MM.1S (cell line): ENCODE results near the gene YWHAE.

Experiments used
- DNase-seq: peaks from one replicate; pipeline ENCODE4 v3.0.0-alpha.2; 2015
- H2AFZ ChIP-seq: fragments of 300-600 bp; sonication (generic); 2 replicates; pipeline ENCODE4 v1.6.0; 2016; ENCODE audit warnings: antibody characterized with exemption, low read length
- H3F3A ChIP-seq: fragments of 300-600 bp; sonication (generic); 2 replicates; pipeline ENCODE4 v1.6.1; 2016; ENCODE audit warnings: mild to moderate bottlenecking, antibody characterized with exemption, low read length, moderate library complexity, mixed read lengths; ENCODE audit not compliant: insufficient read depth
- H3K27ac ChIP-seq: fragments of 300-600 bp; sonication (generic); 2 replicates; pipeline ENCODE4 v1.5.1; 2016; ENCODE audit warnings: mild to moderate bottlenecking, low read length
- H3K27me3 ChIP-seq: fragments of 300-600 bp; sonication (generic); replicated peaks from 2 replicates; pipeline ENCODE4 v1.6.0; 2016; ENCODE audit warnings: low read length; ENCODE audit not compliant: insufficient read depth
- H3K36me3 ChIP-seq: fragments of 300-600 bp; sonication (generic); replicated peaks from 2 replicates; pipeline ENCODE4 v1.6.1; 2016; ENCODE audit warnings: mild to moderate bottlenecking, low read length, mixed read lengths; ENCODE audit not compliant: insufficient read depth
- H3K4me1 ChIP-seq: fragments of 300-600 bp; sonication (generic); 2 replicates; pipeline ENCODE4 v1.6.1; 2016; ENCODE audit warnings: low read length, mixed read lengths
- H3K4me2 ChIP-seq: fragments of 300-600 bp; sonication (generic); 2 replicates; pipeline ENCODE4 v1.6.0; 2016; ENCODE audit warnings: low read depth, low read length
- H3K4me3 ChIP-seq: fragments of 300-600 bp; sonication (generic); 2 replicates; pipeline ENCODE4 v1.5.1; 2016; ENCODE audit warnings: low read length, mixed read lengths
- H3K79me2 ChIP-seq: fragments of 300-600 bp; sonication (generic); 2 replicates; pipeline ENCODE4 v1.6.1; 2016; ENCODE audit warnings: mixed run types, low read length, mixed read lengths
- H3K9ac ChIP-seq: fragments of 300-600 bp; sonication (generic); 2 replicates; pipeline ENCODE4 v1.6.1; 2016; ENCODE audit warnings: low read length, mixed read lengths
- H3K9me2 ChIP-seq: fragments of 300-600 bp; sonication (generic); replicated peaks from 2 replicates; pipeline ENCODE4 v1.6.1; 2016; ENCODE audit warnings: mild to moderate bottlenecking, low read length, mixed read lengths; ENCODE audit not compliant: insufficient read depth
- H3K9me3 ChIP-seq: fragments of 300-600 bp; sonication (generic); replicated peaks from 2 replicates; pipeline ENCODE4 v1.6.1; 2016; ENCODE audit warnings: mild to moderate bottlenecking, low read length, mixed read lengths; ENCODE audit not compliant: insufficient read depth
- H4K20me1 ChIP-seq: fragments of 300-600 bp; sonication (generic); 2 replicates; pipeline ENCODE4 v1.6.1; 2016; ENCODE audit warnings: mild to moderate bottlenecking, low read length, moderate library complexity, mixed read lengths; ENCODE audit not compliant: insufficient read depth
- CTCF ChIP-seq: fragments of 300-600 bp; sonication (generic); IDR thresholded peaks from 2 replicates; pipeline ENCODE4 v1.5.1; 2016; ENCODE audit warnings: antibody characterized with exemption, low read length, mixed read lengths
- EZH2 ChIP-seq: fragments of 300-600 bp; sonication (generic); optimal IDR thresholded peaks from 2 replicates; pipeline ENCODE3; 2017; ENCODE audit warnings: low read depth, mild to moderate bottlenecking, antibody characterized with exemption, low read length, mixed read lengths
- EZH2phosphoT487 ChIP-seq: fragments of 300-600 bp; sonication (generic); IDR thresholded peaks from 2 replicates; pipeline ENCODE4 v1.6.1; 2018; ENCODE audit warnings: antibody characterized with exemption, low read length

Gene YWHAE

GRCh38 chr17:1372618-1373017 lies 27.4 kb downstream of the YWHAE start:
- Histone ChIP-seq H3K4me2 (peak overlapping the region; percentile 14; the same call in 1 of the 2 replicates), H3K9me2 (no peaks in the 10 kb centered on the region), H3K27ac (peak overlapping the region; percentile 7; the same call in 1 of the 2 replicates), H3K4me3 (no peak overlapping the region), H4K20me1 (peaks cover 80% of the 10 kb centered on the region), H3K4me1 (peaks cover 71% of the 10 kb centered on the region), H3K27me3 (no peaks in the 10 kb centered on the region), H3K9ac (no peak overlapping the region), H3F3A (peaks cover 28% of the 10 kb centered on the region), H2AFZ (no peak overlapping the region), H3K79me2 (peaks cover 100% of the 10 kb centered on the region), H3K36me3 (no peaks in the 10 kb centered on the region), H3K9me3 (no peaks in the 10 kb centered on the region)
- no peak for DNase-seq
- TF ChIP-seq EZH2: no peak
- TF ChIP-seq EZH2phosphoT487: no peak
- no peak for TF ChIP-seq CTCF

GRCh38 chr17:1371893-1372590 lies 28.0 kb downstream of the YWHAE start:
- Histone ChIP-seq H3K27me3 (no peaks in the 10 kb centered on the region), H3K4me2 (peak overlapping the region; percentile 14; the same call in 1 of the 2 replicates), H3F3A (peaks cover 28% of the 10 kb centered on the region), H3K4me3 (no peak overlapping the region), H3K9me3 (no peaks in the 10 kb centered on the region), H3K27ac (peak overlapping the region; percentile 7; the same call in 1 of the 2 replicates), H3K9ac (no peak overlapping the region), H2AFZ (no peak overlapping the region), H4K20me1 (peaks cover 86% of the 10 kb centered on the region), H3K79me2 (peaks cover 100% of the 10 kb centered on the region), H3K4me1 (peaks cover 71% of the 10 kb centered on the region), H3K9me2 (no peaks in the 10 kb centered on the region), H3K36me3 (no peaks in the 10 kb centered on the region)
- TF ChIP-seq EZH2: no peak
- TF ChIP-seq CTCF: no peak
- TF ChIP-seq EZH2phosphoT487: no peak
- no peak for DNase-seq

GRCh38 chr17:1368588-1368987 lies 31.4 kb downstream of the YWHAE start:
- H3F3A ChIP-seq: peaks cover 20% of the 10 kb centered on the region
- H3K27ac ChIP-seq: no peak overlapping the region
- H3K79me2 ChIP-seq: peaks cover 100% of the 10 kb centered on the region
- H3K9me3 ChIP-seq: no peaks in the 10 kb centered on the region
- DNase-seq: no peak
- peaks cover 6% of the 10 kb centered on the region for H3K36me3 ChIP-seq
- H3K9ac ChIP-seq: no peak overlapping the region
- H3K9me2 ChIP-seq: no peaks in the 10 kb centered on the region
- H3K4me1 ChIP-seq: peaks cover 57% of the 10 kb centered on the region
- H3K4me3 ChIP-seq: no peak overlapping the region
- no peak overlapping the region for H3K4me2 ChIP-seq
- TF ChIP-seq EZH2 (no peak), CTCF (no peak), EZH2phosphoT487 (no peak)
- H4K20me1 ChIP-seq: peaks cover 90% of the 10 kb centered on the region
- no peak overlapping the region for H2AFZ ChIP-seq
- H3K27me3 ChIP-seq: no peaks in the 10 kb centered on the region
